ENCODE results near the gene RBMS3.
"Not testable (repeated sequence)": the region's sequence is repeated elsewhere in the genome, so short reads cannot be mapped to it uniquely, and the experiment has no call there.

RBMS3 gene

DNA sequence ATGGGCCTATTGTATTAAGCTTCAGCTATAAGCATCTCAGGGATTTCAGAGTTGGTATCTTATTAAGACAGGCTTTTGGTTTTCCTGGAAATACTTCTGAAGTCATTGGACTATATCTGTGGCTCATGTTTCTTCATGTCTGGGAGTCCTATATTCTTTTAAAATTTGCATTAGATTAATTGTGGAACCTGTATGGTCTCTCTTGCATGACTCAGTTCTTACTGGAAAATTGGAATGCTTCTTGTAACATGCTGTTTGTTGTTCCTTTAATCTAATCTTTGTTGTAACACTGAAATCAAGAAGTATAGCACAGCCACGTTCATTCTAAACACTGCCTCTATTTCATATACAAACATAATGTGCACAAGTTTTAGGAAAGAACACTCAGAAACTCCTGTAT lies 208.1 kb downstream of the RBMS3 start:
- ATAC-seq: no peak

- no peak for ATAC-seq
These were observed 212.2 kb downstream of the RBMS3 start for GRCh38 chr3:29493109-29493508.

GRCh38 chr3:29494305-29495036 lies 213.6 kb downstream of the RBMS3 start:
- no peak for ATAC-seq

DNA sequence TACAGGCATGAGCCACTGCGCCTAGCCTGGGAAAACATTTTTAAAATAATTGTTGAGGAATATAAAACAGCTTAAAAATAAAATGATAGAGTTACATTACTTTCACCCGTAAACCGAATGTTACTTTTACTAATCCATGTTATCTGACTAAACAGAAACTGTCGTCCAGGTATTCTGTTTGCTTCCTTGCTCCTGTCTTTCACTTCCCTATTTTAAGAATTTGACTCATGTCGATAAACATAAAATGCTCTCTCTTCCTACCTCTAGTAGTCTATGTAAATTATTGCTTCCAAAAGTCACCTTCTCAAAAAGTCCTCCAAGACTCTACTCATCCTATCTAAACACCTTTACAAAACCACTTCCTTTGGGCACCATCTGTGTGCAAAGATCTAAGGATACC lies 216.4 kb downstream of the RBMS3 start:
- no peak for ATAC-seq

DNA sequence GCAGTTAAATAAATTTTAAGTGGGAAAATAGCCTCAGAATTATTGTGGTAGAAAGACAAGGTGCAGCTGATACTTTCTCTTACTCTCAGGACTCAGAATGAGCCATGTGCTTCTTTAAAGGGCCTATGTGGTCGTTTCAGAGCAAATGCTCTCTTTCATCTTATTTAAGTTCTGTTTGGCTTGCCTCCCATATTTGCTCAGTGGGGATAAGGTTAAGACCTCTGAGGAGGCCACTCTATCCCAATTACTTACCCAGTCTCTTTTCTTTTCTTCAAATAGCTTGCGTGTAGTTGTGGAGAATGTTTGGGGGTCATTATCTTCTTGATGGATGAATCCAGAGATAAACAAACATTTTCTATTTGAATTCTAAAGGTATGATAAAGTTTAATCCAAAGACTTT lies 221.9 kb downstream of the RBMS3 start:
- no peak for ATAC-seq

- ATAC-seq: no peak
These were observed 222.4 kb downstream of the RBMS3 start for GRCh38 chr3:29503314-29503713.

GRCh38 chr3:29503958-29504357 lies 223.1 kb downstream of the RBMS3 start:
- ATAC-seq: no peak

GRCh38 chr3:29506502-29506901 lies 225.6 kb downstream of the RBMS3 start:
- ATAC-seq: no peak

DNA sequence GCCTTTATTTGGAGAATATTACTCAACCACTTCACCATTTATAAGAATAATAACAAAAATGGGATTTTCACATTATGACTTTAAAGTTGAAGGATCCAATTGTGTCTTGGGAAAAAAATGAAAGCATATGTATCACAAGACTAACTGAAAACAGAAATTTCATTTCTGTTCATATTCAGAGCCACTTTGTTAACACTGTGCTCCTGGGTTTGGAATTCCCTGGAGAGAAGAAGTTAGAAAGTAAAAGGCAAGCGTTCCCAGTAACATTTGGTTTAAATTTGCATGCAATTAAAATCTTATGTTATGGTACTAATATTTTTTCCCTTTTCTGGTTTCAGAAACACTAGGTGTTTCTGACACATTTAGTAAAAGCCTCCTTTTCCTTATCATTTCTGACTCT lies 230.8 kb downstream of the RBMS3 start:
- no peak for ATAC-seq

DNA sequence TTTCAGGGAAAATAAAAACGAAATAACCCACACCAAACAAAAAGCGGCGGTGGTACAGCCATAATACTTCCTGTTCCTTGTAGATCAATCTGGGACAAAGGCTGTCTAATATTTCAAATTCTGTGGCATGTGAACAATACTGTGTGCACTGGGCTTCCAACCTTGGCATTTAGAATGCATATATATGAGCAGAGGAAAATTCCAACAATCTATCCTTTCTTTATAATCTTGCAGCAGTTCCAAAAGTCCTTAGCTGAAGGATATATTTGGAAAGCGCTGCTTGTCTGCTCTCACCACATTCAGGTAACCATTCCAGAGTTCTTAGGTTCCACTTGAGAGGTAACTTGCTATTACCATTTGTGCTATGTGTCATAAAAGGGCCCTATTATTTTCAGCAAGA lies 231.8 kb downstream of the RBMS3 start:
- ATAC-seq: no peak

- ATAC-seq: no peak
These were observed 232.4 kb downstream of the RBMS3 start for GRCh38 chr3:29513236-29513635.

DNA sequence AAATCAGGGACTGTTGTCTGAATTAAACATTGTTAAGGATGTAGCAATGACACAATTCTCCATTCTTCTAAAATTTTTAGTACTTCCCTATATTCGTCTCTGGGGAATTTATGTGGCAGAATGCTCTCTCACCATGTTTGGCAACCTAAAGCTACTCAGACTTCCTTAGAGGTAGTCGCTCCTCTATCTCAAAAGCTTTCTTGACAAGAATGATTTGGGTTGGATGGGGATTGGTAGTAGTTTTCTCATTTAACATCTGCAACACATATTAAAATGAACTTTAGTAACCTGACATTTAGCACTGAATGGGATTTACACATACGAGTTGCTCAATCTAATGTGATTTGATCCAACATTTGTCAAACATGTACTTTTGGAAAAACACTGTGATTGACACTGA lies 233.3 kb downstream of the RBMS3 start:
- ATAC-seq: no peak

DNA sequence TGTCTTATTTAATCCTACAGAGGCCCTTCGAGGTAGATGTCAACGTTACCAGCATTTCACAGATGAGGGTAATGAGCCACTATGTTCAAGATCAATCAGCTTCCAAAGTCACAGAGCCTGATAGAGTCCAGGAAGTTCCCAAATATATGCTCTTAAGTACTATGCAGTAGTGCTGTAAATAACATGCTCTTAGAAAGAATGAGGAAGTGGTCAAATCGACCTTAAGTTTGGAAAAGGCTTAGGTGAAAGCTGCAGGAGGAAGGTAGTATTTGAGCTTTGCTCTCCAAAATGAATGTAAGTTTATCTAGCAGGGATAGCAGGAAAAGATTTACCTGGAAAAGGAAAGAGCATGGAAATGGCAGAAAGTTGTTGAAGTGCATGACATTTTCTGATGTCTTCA lies 234.0 kb downstream of the RBMS3 start:
- no peak for ATAC-seq

DNA sequence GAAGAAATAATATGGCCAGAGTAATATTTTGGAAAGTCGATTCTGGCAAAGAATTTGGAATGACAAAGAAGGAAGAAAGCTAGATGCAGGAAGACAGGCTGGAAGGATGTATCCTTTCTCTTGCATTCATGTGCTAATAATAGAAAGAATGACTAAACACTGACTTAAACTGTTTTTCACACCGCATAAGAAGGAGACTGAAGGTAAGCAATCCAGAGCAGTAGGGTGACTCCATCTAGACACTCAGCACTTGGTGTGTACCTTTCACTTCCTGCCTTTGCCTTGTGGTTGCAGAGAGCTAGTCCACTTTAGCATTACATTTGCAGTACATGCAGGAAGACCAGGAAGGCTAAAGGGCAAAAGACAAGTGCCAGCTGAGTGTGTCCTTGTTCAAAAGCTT lies 234.6 kb downstream of the RBMS3 start:
- peak; percentile 70 to 83 for ATAC-seq

GRCh38 chr3:29516164-29516563 lies 235.3 kb downstream of the RBMS3 start:
- ATAC-seq: no peak

DNA sequence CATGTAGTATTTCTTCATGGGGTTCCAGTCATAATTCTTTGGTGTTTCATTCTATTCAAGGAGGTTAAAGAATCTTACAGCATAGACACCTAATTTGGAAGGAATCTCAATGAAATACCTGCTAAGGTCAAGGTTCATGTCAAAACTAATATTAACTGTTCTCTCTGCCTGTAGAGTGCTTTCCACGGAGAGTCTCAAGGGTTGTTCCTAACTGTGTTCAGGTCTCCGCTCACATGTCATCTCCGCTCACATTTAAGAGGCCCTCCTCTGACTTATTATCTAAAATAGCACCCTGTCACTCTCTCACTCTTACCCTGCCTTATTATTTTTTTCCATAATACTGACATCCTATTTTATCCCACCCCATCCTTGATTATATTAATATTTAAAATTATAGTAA lies 239.9 kb downstream of the RBMS3 start:
- ATAC-seq: no peak

GRCh38 chr3:29521293-29521692 lies 240.4 kb downstream of the RBMS3 start:
- ATAC-seq: no peak

DNA sequence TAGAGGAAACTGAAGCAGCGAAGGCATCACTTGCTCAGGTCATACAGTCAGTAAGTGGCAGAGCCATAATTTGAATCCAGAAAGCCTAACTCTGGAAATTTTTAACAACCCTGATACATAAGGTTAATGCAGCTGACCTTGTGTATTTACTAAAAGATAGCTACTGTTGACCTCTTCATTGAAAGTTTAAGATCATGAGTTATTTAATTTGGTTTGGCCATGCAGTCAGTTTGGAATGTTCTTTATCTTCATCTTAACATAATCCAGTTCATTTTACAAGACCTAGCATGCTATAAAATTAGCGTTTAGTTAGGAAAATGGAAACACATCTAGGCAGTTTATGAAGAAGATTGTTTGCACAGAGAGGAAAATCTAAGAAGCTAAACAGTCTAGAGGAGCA lies 240.9 kb downstream of the RBMS3 start:
- no peak for ATAC-seq

DNA sequence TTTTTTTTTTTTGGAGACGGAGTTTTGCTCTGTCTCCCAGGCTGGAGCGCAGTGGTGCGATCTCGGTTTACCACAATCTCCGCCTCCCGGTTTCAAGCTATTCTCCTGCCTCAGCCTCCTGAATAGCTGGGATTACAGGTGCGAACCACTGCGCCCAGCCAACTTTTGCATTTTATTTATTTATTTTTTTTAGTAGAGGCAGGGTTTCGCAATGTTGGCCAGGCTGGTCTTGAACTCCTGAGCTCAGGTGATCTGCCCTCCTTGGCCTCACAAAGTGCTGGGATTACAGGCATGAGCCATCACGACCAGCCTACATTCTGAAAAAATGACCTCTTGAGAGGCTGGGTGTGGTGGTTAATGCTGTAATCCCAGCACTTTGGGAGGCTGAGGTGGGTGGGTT lies 243.6 kb downstream of the RBMS3 start:
- ATAC-seq: not testable (repeated sequence)

DNA sequence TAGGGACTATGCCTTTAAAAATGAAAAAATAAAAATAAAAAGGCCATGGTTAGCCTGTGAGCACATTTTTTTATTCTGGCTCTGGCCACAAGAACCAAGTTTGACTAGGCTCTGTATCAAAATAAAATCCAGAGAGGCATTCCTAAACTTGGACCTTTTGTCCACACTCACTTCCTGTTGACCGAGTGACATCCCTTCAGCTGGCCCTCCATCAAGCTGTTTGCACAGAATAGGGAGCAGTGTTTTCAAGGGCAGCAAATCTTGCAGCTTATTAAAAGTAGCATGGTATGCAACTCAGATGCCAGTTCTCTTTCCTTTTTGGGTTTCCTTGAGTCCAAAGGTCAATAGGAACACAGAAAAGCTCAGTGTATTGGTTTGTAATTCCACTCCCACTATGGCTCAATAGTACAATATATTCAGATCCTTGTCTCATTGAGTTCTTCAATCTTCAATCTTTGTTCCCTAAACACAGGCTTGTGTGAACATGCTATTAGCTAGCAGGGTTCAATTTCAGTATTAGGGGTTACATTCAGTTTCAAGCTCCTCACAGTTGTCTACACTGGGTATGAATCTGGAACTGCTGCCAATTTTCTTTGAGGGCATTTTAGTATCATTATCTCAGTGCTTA lies 244.5 kb downstream of the RBMS3 start:
- ATAC-seq: no peak

- no peak for ATAC-seq
These were observed 246.4 kb downstream of the RBMS3 start for GRCh38 chr3:29527246-29527645.

- no peak for ATAC-seq
These were observed 250.8 kb downstream of the RBMS3 start for GRCh38 chr3:29531644-29532043.

GRCh38 chr3:29532473-29532872 lies 251.6 kb downstream of the RBMS3 start:
- ATAC-seq: no peak

GRCh38 chr3:29534006-29534405 lies 253.1 kb downstream of the RBMS3 start:
- no peak for ATAC-seq

All from activated CD4-positive, CD25-positive, alpha-beta regulatory T cell treated with anti-CD3 and anti-CD28 coated beads, Interleukin-2, amount 50 U/mL, for 24 hours (primary cell).